ENCODE measurements around the gene CCNE1. TPM values are rescaled to one million over a fixed set of nuclear protein-coding genes. Genes with fewer than 3 reads are reported as not detected.
"Not testable (repeated sequence)": the region's sequence is repeated elsewhere in the genome, so short reads cannot be mapped to it uniquely, and the experiment has no call there.

The CCNE1 gene
- total RNA-seq, 1 donor, result 4.7 TPM

DNA sequence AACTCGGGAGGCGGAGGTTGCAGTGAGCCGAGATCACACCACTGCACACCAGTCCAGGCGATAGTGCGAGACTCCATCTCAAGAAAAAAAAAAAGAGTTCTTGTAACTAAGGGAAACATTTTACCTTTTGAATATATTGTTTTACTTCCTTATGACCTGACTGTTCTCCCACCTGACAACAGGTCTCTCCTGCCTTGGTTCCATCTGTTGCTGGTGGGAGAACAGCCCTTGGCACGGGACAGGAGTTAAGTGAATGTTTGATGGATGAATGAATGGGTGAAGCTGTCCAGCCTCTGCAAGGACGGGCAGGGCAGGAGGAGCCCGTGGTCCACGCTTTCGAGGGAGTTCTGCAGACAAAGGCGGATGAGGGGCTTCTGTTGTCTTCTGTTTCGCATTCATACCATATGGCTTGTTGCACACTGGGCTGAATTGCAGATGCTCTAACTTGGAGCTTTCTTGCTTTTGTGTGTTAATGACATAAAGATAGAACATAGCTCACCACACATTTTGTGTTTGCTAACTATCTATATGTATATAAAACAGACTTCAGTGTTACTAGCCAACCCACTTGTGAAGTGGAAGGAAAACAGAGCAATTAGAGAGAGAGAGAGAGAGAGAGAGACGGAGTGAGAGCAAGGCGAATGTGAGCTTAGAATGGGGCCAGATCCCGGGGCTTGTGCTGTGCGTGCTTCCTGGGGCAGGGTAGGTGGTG, 16.2 kb upstream of the CCNE1 start:
- peaks cover 9% of the 10 kb centered on the region for H3K27me3 ChIP-seq (ENCODE audit: insufficient read depth, low read length)
- TF ChIP-seq, protein P1, sequence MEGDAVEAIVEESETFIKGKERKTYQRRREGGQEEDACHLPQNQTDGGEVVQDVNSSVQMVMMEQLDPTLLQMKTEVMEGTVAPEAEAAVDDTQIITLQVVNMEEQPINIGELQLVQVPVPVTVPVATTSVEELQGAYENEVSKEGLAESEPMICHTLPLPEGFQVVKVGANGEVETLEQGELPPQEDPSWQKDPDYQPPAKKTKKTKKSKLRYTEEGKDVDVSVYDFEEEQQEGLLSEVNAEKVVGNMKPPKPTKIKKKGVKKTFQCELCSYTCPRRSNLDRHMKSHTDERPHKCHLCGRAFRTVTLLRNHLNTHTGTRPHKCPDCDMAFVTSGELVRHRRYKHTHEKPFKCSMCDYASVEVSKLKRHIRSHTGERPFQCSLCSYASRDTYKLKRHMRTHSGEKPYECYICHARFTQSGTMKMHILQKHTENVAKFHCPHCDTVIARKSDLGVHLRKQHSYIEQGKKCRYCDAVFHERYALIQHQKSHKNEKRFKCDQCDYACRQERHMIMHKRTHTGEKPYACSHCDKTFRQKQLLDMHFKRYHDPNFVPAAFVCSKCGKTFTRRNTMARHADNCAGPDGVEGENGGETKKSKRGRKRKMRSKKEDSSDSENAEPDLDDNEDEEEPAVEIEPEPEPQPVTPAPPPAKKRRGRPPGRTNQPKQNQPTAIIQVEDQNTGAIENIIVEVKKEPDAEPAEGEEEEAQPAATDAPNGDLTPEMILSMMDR (IDR thresholded peaks at IDR 0.05; ENCODE audit: extremely low read depth, low read depth, low read length), result no peak

DNA sequence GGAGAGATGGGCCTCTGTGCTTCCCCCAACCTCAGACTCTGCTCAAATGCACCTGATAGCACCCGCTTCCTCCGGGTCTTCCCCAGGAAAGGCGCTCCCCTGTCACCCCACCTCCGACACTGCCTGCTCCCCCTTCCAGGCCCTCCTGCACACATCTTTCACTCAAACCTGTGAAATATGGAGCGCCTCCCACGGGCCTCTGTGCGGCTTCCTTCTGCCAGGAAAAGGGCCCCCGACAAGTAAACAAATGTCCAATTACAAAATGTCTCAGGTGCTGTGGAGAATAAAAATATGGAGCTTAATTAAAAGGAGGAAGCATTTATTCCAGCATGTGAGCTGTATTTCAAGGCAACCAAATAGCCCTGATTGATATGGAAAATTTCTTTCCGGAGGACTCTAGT, 15.6 kb upstream of the CCNE1 start:
- H3K4me3 ChIP-seq (ENCODE audit: insufficient read depth, low read length), result no peak overlapping the region
- no peak overlapping the region for H3K4me2 ChIP-seq (ENCODE audit: insufficient read depth, low read length)
- TF ChIP-seq, protein P1 (IDR thresholded peaks at IDR 0.05; ENCODE audit: extremely low read depth, low read depth, low read length), result no peak
- no peaks in the 10 kb centered on the region for H3K79me2 ChIP-seq (ENCODE audit: insufficient read depth, low read length)
- no peak overlapping the region for H3K27ac ChIP-seq (ENCODE audit: low read depth, low read length)
- DNase-seq (ENCODE audit: insufficient read length, low spot score, missing footprints), result no peak
- H3K4me1 ChIP-seq (ENCODE audit: insufficient read depth, low read length), result peaks cover 6% of the 10 kb centered on the region
- peaks cover 9% of the 10 kb centered on the region for H3K27me3 ChIP-seq (ENCODE audit: insufficient read depth, low read length)
- no peak overlapping the region for H2AFZ ChIP-seq (ENCODE audit: low read length)
- H3K36me3 ChIP-seq (ENCODE audit: insufficient read depth, low read length), result no peaks in the 10 kb centered on the region
- H3K9me3 ChIP-seq (ENCODE audit: low read depth, low read length), result no peaks in the 10 kb centered on the region
- no peaks in the 10 kb centered on the region for H4K20me1 ChIP-seq (ENCODE audit: insufficient read depth, low read length)

More for the DNA sequence above, 16.2 kb upstream of the CCNE1 start:
- no peaks in the 10 kb centered on the region for H3K9me3 ChIP-seq (ENCODE audit: low read depth, low read length)
- H4K20me1 ChIP-seq (ENCODE audit: insufficient read depth, low read length), result no peaks in the 10 kb centered on the region
- no peaks in the 10 kb centered on the region for H3K36me3 ChIP-seq (ENCODE audit: insufficient read depth, low read length)
- DNase-seq (ENCODE audit: insufficient read length, low spot score, missing footprints), result no peak
- H3K4me2 ChIP-seq (ENCODE audit: insufficient read depth, low read length), result no peak overlapping the region
- H3K4me3 ChIP-seq (ENCODE audit: insufficient read depth, low read length), result no peak overlapping the region
- H3K4me1 ChIP-seq (ENCODE audit: insufficient read depth, low read length), result peaks cover 6% of the 10 kb centered on the region
- H2AFZ ChIP-seq (ENCODE audit: low read length), result no peak overlapping the region
- no peak overlapping the region for H3K27ac ChIP-seq (ENCODE audit: low read depth, low read length)
- no peaks in the 10 kb centered on the region for H3K79me2 ChIP-seq (ENCODE audit: insufficient read depth, low read length)

DNA sequence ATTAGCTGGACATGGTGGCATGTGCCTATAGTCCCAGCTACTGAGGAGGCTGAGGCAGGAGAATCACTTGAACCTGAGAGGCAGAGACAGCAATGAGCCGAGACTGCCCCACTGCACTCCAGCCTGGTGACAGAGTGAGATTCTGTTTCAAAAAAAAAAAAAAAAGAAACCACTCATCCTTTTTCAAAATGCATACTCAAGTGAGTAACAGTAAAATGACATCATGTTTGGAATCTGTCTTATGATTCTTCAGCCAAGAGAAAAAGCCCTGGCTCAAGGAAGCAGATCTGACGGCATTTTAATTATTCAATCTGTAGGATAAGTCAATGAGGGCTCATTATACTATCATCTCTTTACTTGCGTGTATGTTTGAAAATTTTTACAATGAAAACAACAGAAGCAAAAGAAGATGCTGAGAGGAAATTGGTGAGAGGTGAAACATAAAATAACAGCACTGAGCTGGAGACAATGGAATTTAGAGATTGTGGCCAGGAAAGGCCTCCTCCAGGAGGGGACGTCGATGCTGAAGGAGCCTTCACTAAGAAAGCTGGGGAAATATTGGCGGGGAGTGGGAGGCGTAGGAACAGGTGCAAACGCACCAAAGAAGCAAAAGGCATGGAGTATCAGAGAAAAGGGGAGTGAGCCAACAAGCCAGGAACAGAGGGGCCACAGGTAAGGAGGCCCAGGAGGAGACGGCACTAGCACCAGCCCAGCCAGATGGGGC, 12.9 kb upstream of the CCNE1 start:
- no peaks in the 10 kb centered on the region for H3K79me2 ChIP-seq (ENCODE audit: insufficient read depth, low read length)
- no peak overlapping the region for H3K4me3 ChIP-seq (ENCODE audit: insufficient read depth, low read length)
- TF ChIP-seq, protein P1 (IDR thresholded peaks at IDR 0.05; ENCODE audit: extremely low read depth, low read depth, low read length), result no peak
- peaks cover 6% of the 10 kb centered on the region for H3K4me1 ChIP-seq (ENCODE audit: insufficient read depth, low read length)
- H2AFZ ChIP-seq (ENCODE audit: low read length), result no peak overlapping the region
- H3K27me3 ChIP-seq (ENCODE audit: insufficient read depth, low read length), result peaks cover 12% of the 10 kb centered on the region
- H3K4me2 ChIP-seq (ENCODE audit: insufficient read depth, low read length), result no peak overlapping the region
- peak; percentile 94 for DNase-seq (ENCODE audit: insufficient read length, low spot score, missing footprints)
- no peaks in the 10 kb centered on the region for H3K36me3 ChIP-seq (ENCODE audit: insufficient read depth, low read length)
- H3K27ac ChIP-seq (ENCODE audit: low read depth, low read length), result no peak overlapping the region
- no peaks in the 10 kb centered on the region for H3K9me3 ChIP-seq (ENCODE audit: low read depth, low read length)
- no peaks in the 10 kb centered on the region for H4K20me1 ChIP-seq (ENCODE audit: insufficient read depth, low read length)

DNA sequence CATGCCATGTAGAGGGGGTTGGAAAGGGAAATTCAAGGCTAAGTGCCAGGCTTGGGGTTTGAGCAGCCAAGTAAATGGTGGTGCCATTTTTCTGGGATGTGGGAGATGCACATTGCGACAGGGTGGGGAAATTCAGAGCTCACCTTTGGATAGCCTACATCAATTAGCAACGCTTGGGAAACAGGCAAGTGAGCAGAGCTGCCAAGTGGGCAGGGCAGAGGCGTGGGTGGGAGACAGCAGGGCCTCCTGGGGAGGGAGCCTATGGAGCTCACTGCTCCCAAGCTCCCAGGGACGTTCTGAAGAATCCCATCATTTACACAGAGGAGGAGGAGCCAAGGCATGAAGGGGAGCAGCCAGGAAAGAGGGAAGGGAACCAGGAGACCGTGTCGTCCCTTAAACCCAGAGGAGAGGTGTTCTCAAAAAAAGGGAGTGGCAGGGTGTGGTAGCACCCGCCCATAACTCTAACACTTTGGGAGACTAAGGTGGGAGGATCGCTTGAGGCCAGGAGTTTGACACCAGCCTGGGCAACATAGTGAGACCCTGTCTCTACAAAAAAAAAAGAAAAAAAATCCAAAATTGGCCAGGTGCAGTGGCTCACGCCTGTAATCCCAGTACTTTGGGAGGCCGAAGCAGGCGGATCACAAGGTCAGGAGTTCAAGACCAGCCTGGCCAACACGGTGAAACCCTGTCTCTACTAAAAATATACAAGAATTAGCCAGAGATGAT, 11.5 kb upstream of the CCNE1 start:
- no peaks in the 10 kb centered on the region for H3K79me2 ChIP-seq (ENCODE audit: insufficient read depth, low read length)
- TF ChIP-seq, protein P1 (IDR thresholded peaks at IDR 0.05; ENCODE audit: extremely low read depth, low read depth, low read length), result no peak
- DNase-seq (ENCODE audit: insufficient read length, low spot score, missing footprints), result no peak
- no peaks in the 10 kb centered on the region for H4K20me1 ChIP-seq (ENCODE audit: insufficient read depth, low read length)
- no peak overlapping the region for H2AFZ ChIP-seq (ENCODE audit: low read length)
- H3K27me3 ChIP-seq (ENCODE audit: insufficient read depth, low read length), result peaks cover 12% of the 10 kb centered on the region
- no peaks in the 10 kb centered on the region for H3K36me3 ChIP-seq (ENCODE audit: insufficient read depth, low read length)
- peaks cover 6% of the 10 kb centered on the region for H3K4me1 ChIP-seq (ENCODE audit: insufficient read depth, low read length)
- H3K4me2 ChIP-seq (ENCODE audit: insufficient read depth, low read length), result no peak overlapping the region
- no peak overlapping the region for H3K4me3 ChIP-seq (ENCODE audit: insufficient read depth, low read length)
- no peaks in the 10 kb centered on the region for H3K9me3 ChIP-seq (ENCODE audit: low read depth, low read length)
- no peak overlapping the region for H3K27ac ChIP-seq (ENCODE audit: low read depth, low read length)

- not testable (repeated sequence) for H3K27ac ChIP-seq (ENCODE audit: low read depth, low read length); DNase-seq (ENCODE audit: insufficient read length, low spot score, missing footprints); H3K27me3 ChIP-seq (ENCODE audit: insufficient read depth, low read length); H4K20me1 ChIP-seq (ENCODE audit: insufficient read depth, low read length); H2AFZ ChIP-seq (ENCODE audit: low read length); H3K79me2 ChIP-seq (ENCODE audit: insufficient read depth, low read length); H3K4me3 ChIP-seq (ENCODE audit: insufficient read depth, low read length); H3K9me3 ChIP-seq (ENCODE audit: low read depth, low read length); H3K4me1 ChIP-seq (ENCODE audit: insufficient read depth, low read length); H3K36me3 ChIP-seq (ENCODE audit: insufficient read depth, low read length); H3K4me2 ChIP-seq (ENCODE audit: insufficient read depth, low read length)
These were observed 7.8 kb upstream of the CCNE1 start for GRCh38 chr19:29803951-29804350.

All from osteoblast (primary cell).